HFF-Myc (cell line): ENCODE measurements around the gene CNNM4.

ENCODE experiments used
- DNase-seq: peaks from one replicate; pipeline ENCODE4 v3.0.0-alpha.2; 2011; ENCODE audit warnings: low read depth; ENCODE audit errors: extremely low read depth
- H3K4me3 ChIP-seq: replicated peaks from 2 replicates; pipeline ENCODE4 v1.5.1; 2011; ENCODE audit warnings: low read depth, mild to moderate bottlenecking, control low read depth, low read length
- TF ChIP-seq, protein P1 (sequence below): IDR thresholded peaks from 2 replicates; pipeline ENCODE4 v1.5.1; 2012; ENCODE audit warnings: mild to moderate bottlenecking, low read depth, low read length, control low read depth; ENCODE audit errors: missing control alignments

CNNM4 gene

DNA sequence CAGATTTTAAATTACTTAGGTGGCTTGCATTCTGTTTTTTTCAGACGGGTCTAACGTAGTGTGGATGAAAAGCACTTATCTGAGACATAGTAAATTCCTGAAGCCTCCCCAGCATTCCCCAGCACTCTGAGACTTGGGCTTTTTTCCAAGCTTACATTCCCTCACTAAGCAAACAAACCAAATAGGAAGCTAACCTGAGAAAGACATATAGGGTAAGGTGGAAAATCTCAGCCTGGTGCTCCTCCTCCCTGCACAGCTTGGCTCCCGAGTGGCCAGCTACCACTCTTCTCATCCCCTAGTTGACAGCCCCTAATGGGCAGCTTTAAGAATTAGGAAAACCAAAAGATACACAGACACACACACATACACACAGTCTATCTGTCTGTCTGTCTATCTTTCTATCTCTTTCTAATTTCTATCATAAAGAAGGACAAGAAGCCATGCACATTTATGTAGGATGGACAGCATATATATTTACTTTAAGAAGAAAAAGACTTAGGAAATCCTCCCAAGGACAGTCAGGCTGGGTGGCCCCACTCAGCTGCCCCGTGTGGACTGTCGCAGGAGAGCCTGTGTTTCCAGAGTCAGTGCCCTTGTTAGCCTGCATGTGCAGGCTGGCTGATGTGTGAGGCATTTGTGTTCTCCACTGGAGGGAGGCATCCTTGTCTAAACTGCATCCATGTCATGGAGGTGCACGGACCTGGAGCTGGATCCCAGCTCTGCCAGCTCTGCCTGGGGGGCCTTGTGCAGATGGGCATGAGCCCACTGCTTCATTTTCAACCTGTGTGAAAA lies 63.6 kb downstream of the CNNM4 start:
- no peak for DNase-seq
- TF ChIP-seq, protein P1, sequence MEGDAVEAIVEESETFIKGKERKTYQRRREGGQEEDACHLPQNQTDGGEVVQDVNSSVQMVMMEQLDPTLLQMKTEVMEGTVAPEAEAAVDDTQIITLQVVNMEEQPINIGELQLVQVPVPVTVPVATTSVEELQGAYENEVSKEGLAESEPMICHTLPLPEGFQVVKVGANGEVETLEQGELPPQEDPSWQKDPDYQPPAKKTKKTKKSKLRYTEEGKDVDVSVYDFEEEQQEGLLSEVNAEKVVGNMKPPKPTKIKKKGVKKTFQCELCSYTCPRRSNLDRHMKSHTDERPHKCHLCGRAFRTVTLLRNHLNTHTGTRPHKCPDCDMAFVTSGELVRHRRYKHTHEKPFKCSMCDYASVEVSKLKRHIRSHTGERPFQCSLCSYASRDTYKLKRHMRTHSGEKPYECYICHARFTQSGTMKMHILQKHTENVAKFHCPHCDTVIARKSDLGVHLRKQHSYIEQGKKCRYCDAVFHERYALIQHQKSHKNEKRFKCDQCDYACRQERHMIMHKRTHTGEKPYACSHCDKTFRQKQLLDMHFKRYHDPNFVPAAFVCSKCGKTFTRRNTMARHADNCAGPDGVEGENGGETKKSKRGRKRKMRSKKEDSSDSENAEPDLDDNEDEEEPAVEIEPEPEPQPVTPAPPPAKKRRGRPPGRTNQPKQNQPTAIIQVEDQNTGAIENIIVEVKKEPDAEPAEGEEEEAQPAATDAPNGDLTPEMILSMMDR, result no peak
- no peak overlapping the region for H3K4me3 ChIP-seq

DNA sequence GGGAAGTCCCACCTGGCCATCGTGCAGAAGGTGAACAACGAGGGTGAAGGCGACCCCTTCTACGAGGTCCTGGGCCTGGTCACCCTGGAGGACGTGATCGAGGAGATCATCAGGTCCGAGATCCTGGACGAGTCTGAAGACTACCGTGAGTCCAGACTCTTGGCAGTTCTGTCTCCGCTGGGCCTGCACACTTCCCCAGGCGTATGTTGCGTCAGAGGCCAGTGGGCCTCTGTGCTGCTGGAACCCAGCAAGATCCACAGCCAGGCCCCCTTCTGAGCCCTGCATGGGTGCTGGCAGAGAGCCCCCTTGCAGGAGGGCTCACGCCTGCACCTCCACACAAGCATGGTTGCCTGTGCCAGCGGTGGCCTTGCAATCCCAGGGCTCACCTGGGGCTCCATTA lies 64.4 kb downstream of the CNNM4 start:
- DNase-seq, result no peak
- no peak overlapping the region for H3K4me3 ChIP-seq

DNA sequence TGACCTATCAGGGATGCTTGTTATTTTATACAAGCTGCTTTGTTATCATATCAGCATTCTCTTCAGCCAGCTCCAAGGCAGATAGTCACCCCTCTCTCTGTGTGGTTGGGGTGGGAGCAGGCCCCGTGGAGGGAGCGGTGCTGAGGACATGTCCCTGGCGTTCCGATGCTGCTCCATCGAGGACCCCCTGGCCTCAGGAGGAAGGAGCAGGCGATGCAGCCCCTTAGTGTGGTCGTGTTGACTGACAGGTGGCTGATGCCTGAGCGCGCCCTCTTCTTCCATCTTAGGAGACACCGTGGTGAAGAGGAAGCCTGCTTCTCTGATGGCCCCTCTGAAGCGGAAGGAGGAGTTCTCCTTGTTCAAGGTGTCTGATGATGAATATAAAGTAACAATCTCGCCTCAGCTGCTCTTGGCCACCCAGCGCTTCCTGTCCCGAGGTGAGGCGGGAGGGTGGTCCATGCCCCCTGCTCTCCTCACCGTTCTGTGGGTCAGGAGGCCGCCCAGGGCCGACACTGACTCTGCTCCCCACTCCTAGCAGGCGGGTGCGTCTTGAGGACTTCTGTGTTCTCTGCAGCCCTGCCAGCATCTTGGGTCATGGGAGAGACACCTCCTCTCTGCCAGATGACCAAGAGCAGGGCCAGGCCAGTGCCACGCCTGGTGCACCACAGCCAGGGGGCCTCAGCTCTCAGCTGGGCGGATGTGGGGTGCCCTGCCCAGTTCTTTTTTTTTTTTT lies 66.0 kb downstream of the CNNM4 start:
- TF ChIP-seq, protein P1, result no peak
- no peak overlapping the region for H3K4me3 ChIP-seq
- DNase-seq, result no peak

More for the DNA sequence above, 64.4 kb downstream of the CNNM4 start:
- TF ChIP-seq, protein P1, result no peak

DNA sequence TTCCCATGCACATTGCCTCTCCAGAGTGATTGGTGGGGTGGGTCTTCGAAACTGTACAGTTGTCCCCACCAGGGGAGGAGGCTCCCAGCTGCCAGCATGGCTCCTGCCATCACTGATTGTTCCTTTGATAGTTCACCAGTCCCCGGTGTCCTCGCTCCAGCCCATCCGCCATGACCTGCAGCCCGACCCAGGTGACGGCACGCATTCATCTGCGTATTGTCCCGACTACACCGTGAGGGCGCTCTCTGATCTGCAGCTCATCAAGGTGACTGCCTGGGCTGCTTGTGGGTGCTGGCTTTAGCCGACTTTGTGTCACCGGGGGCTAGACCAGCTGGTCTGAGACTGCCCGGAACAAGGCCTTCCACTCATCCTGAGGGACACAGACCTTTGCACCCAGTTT lies 67.7 kb downstream of the CNNM4 start:
- TF ChIP-seq, protein P1, result no peak
- DNase-seq, result no peak
- H3K4me3 ChIP-seq, result no peak overlapping the region

DNA sequence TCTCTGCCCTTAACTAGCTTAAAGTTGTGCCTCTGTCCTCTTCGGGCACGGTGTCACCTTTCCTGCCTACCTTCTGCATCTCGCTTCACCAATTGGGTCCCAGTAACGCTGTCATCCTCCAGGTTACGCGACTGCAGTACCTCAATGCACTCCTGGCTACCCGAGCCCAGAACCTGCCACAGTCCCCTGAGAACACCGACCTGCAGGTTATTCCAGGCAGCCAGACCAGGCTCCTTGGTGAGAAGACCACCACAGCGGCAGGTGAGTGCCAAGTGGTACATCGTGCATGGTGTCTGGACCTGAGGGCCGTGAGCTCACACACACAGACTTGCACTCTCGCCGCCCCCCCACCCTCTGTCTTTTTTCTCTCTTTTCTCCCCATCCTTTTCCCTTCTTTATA lies 68.2 kb downstream of the CNNM4 start:
- H3K4me3 ChIP-seq, result no peak overlapping the region
- TF ChIP-seq, protein P1, result no peak
- no peak for DNase-seq

DNA sequence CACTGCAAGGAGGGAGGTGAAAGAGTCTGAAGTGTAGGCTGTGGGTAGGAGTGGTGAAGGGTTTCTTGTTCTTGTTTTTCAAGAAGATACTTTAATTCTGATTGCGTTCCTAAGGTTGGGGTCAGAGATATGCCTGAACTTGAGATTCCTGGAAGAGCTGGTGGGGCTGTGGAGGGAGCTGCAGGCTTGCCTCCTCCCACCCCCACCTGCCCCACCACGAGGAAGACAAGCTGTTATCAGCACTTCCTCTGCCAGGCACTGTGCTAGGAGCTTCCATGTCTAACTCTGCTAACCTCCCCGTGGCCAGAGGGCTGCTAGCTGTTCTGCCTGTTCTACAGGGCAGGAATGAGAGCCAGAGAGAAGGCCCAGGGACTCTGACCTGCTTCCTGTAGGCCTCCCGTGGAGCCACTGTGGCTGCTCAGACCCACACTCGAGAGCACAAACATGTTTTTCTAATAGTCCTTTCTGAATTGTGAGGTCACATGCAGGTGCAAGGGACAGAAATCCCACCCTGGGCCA lies 69.4 kb downstream of the CNNM4 start:
- TF ChIP-seq, protein P1, result no peak
- H3K4me3 ChIP-seq, result no peak overlapping the region
- DNase-seq, result no peak
